Chondrocyte (in vitro differentiated cells): ENCODE results near the gene MBLAC1. TPM values are rescaled to one million over a fixed set of nuclear protein-coding genes. Genes with fewer than 3 reads are reported as not detected.

Experiments
- DNase-seq: peaks from one replicate; pipeline ENCODE4 v3.0.0; 2021; ENCODE audit warnings: mixed read lengths, low spot score
- H3K27ac Mint-ChIP-seq: one replicate; pipeline ENCODE4 v1.8.0; 2021; ENCODE audit warnings: mild to moderate bottlenecking, moderate library complexity, mixed read lengths; ENCODE audit not compliant: unreplicated experiment
- H3K27me3 Mint-ChIP-seq: 2 replicates; pipeline ENCODE4 v1.8.0; 2021; ENCODE audit warnings: low read depth, mixed read lengths
- H3K36me3 Mint-ChIP-seq: 2 replicates; pipeline ENCODE4 v1.8.0; 2021; ENCODE audit warnings: low read depth, mixed read lengths
- H3K4me1 Mint-ChIP-seq: 2 replicates; pipeline ENCODE4 v1.8.0; 2021; ENCODE audit warnings: low read depth, mild to moderate bottlenecking, mixed read lengths
- H3K4me3 Mint-ChIP-seq: one replicate; pipeline ENCODE4 v1.8.0; 2021; ENCODE audit warnings: mild to moderate bottlenecking, moderate library complexity, mixed read lengths; ENCODE audit not compliant: unreplicated experiment
- H3K9me3 Mint-ChIP-seq: 2 replicates; pipeline ENCODE4 v1.8.0; 2021; ENCODE audit warnings: low read depth, mixed read lengths
- total RNA-seq: library from RNA; stranded (reverse); gene quantifications from 3 replicates; pipeline ENCODE4 v1.2.1, GENCODE V29; 2021
- TF ChIP-seq, protein P1 (sequence below): fragments of 200-600 bp; sonication (generic); IDR thresholded peaks from 2 replicates; pipeline ENCODE4 v1.5.0; 2021; ENCODE audit warnings: antibody characterized with exemption, mild to moderate bottlenecking, moderate library complexity

The MBLAC1 gene
- total RNA-seq, 1 donor from 2014 or later, result 1.7 TPM

DNA sequence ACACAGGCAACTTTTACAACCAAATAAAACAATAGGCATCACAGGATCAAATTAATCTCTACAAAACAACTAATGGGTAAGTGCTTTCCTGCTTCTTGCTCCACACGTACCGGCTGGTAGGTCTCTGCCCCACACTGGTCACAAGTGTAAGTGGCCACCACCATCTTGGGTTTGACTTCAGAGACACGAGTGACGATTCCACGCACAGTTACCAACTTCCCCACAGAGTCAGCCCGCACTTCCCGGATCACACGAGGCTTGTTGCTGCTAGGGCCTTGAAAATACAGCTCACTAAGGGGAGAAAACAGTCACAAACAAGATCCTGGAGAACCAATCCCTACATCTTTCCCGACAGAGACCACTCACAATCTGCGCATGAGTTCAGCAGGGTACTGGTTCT is 27.9 kb upstream of the MBLAC1 start:
- no peaks in the 10 kb centered on the region for H3K27me3 Mint-ChIP-seq
- TF ChIP-seq, protein P1, sequence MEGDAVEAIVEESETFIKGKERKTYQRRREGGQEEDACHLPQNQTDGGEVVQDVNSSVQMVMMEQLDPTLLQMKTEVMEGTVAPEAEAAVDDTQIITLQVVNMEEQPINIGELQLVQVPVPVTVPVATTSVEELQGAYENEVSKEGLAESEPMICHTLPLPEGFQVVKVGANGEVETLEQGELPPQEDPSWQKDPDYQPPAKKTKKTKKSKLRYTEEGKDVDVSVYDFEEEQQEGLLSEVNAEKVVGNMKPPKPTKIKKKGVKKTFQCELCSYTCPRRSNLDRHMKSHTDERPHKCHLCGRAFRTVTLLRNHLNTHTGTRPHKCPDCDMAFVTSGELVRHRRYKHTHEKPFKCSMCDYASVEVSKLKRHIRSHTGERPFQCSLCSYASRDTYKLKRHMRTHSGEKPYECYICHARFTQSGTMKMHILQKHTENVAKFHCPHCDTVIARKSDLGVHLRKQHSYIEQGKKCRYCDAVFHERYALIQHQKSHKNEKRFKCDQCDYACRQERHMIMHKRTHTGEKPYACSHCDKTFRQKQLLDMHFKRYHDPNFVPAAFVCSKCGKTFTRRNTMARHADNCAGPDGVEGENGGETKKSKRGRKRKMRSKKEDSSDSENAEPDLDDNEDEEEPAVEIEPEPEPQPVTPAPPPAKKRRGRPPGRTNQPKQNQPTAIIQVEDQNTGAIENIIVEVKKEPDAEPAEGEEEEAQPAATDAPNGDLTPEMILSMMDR, result no peak
- no peak overlapping the region for H3K27ac Mint-ChIP-seq
- DNase-seq, result no peak
- H3K4me3 Mint-ChIP-seq, result peak overlapping the region; percentile 93
- peaks cover 36% of the 10 kb centered on the region for H3K4me1 Mint-ChIP-seq
- H3K9me3 Mint-ChIP-seq, result no peaks in the 10 kb centered on the region
- H3K36me3 Mint-ChIP-seq, result peaks cover 36% of the 10 kb centered on the region

DNA sequence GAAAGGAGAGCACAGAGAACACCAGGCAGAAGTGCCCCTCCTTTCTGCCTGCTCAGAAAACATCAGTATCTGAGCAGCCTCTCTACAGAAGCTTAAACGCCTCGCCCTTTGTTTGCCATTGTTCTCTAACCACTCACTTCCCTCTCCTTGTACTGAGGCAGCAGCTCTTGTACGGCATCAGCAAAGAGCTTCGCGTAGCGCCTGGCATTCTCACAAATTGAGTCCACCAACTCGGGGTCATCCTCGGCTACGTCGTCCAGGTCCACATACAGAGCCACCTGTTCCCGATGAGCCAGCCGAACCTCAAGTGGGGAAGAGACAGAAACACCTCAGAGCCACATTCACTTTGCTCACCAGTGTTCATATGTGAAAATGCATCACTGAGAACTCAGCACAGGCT is 27.3 kb upstream of the MBLAC1 start:
- Mint-ChIP-seq H3K4me3 (peak overlapping the region; percentile 93), H3K36me3 (peaks cover 37% of the 10 kb centered on the region), H3K4me1 (peaks cover 37% of the 10 kb centered on the region), H3K9me3 (no peaks in the 10 kb centered on the region), H3K27ac (no peak overlapping the region), H3K27me3 (no peaks in the 10 kb centered on the region)
- TF ChIP-seq, protein P1, result no peak
- DNase-seq, result no peak

DNA sequence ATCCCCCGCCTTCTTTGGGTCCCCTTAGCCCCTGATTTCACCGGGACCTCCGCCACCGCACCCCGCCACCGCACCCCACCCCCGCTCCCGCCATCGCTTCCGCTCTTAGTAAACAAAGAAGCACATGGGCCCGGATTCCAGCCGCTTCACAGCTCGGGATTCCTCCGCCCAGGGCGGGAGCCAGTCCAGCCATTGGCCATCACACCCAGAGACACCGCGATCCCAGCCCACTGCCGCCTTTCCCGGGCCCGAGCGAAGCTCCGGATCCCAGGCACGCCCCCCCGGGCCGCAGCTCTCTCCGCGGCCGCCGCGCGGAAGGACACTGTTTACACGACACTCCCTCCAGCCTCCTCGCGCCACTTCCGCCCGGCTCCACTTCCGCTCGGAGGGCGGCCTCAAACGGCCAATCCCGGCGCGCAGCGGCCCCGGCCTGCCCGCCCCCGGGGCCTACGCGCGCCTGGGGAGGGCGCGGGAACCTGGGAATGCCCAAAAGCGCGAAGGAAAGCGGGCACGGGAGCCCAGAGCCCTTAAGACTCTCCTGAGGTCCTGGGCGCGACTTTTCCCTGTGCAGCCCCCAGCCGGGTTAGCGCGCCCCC is 26.2 kb upstream of the MBLAC1 start:
- H3K4me1 Mint-ChIP-seq, result peaks cover 37% of the 10 kb centered on the region
- H3K27me3 Mint-ChIP-seq, result no peaks in the 10 kb centered on the region
- H3K36me3 Mint-ChIP-seq, result peaks cover 37% of the 10 kb centered on the region

DNA sequence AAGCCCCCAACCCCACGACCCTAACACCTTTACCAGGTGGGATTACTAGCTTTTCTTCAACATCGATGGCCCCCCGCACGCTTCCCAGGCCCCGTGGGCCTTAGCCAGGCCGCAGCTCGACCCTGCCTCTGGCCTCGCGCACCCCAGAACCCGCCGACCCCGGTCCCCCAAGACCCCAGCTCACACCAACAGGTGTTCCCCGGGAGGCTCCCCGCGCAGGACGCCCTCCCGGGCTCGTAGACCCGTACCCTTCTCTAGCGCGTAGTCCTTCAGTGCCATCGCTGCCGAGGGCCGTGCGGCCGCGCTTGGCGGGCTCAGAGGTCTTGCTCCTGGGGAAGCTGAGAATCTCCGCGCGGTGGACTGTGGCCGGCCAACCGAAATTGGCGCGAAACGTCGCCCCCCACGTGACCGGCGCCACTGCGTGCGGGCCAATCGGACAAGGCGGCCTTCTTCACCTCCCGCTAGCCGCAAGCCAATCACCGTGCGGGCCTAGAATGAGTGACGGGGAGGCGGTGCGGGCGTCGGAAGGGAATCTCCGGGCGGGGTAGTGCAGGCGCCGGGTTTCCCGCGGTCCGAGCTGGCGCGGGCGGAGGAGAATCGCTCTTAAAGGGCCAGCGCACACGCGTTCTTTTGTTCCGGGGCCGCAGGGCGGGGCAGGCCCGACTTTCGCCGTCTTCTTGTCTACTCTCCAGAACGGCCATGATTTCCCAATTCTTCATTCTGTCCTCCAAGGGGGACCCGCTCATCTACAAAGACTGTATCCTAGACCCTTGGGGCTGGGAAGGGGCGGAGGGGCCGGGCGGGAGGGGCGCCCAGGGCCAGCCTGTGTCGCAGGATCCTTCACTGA is 25.5 kb upstream of the MBLAC1 start, which contains the start of the genes AP4M1 and MCM7:
TSS of gene AP4M1 (plus strand) at position 628 of the 847 bp plus-strand sequence. CDS start at position 700, 72 bp downstream.
TSS of gene MCM7 (minus strand) at position 382 of the 847 bp plus-strand sequence. CDS start at position 279, 103 bp downstream.
- TF ChIP-seq, protein P1, result no peak
- H3K4me1 Mint-ChIP-seq, result peaks cover 37% of the 10 kb centered on the region
- peaks cover 30% of the 10 kb centered on the region for H3K36me3 Mint-ChIP-seq
- H3K27me3 Mint-ChIP-seq, result no peaks in the 10 kb centered on the region
- peak within 1 kb of the TSS; percentile 93 for H3K4me3 Mint-ChIP-seq
- H3K27ac Mint-ChIP-seq, result peak within 1 kb of the TSS; percentile 97
- H3K9me3 Mint-ChIP-seq, result no peaks in the 10 kb centered on the region
- DNase-seq, result peak; percentile 99

More for the DNA sequence above, 26.2 kb upstream of the MBLAC1 start:
- no peak for DNase-seq
- Mint-ChIP-seq H3K4me3 (peak overlapping the region; percentile 93), H3K9me3 (no peaks in the 10 kb centered on the region), H3K27ac (peak overlapping the region; percentile 97)
- TF ChIP-seq, protein P1, result no peak
